Bronchial epithelial cell (primary cell): ENCODE results near the gene INPPL1. TPM values are rescaled to one million over a fixed set of nuclear protein-coding genes. Genes with fewer than 3 reads are reported as not detected.

Source experiments
- DNase-seq: peaks from one replicate; pipeline ENCODE4 v3.0.0-alpha.2; 2010; ENCODE audit warnings: low read depth
- FAIRE-seq: peaks from 2 replicates; lab custom pipeline; 2011; peaks lifted over from hg19 to GRCh38; lab: Jason Lieb, UNC
- H3K27me3 ChIP-seq: 2 replicates; pipeline ENCODE4 v1.5.1; 2011; ENCODE audit warnings: low read length; ENCODE audit not compliant: control insufficient read depth, insufficient read depth
- H3K36me3 ChIP-seq: 2 replicates; pipeline ENCODE4 v1.5.1; 2011; ENCODE audit warnings: low read length; ENCODE audit not compliant: control insufficient read depth, insufficient read depth
- H3K4me3 ChIP-seq: 2 replicates; pipeline ENCODE4 v1.5.1; 2011; ENCODE audit warnings: mild to moderate bottlenecking, low read depth, low read length, control low read depth
- total RNA-seq: library from RNA; depleted of rRNA; stranded (reverse); fragments of >200 nt; gene quantifications from 2 replicates; pipeline ENCODE4 v1.2.1, GENCODE V29; 2014
- TF ChIP-seq, protein P1 (sequence below): IDR thresholded peaks from 2 replicates; pipeline ENCODE4 v1.5.1; 2011; ENCODE audit warnings: mild to moderate bottlenecking, moderate library complexity, low read length, control low read depth, inconsistent platforms; ENCODE audit not compliant: insufficient read depth, severe bottlenecking

Gene INPPL1
- total RNA-seq, 1 donor from 2014 or later, result 12.6 TPM

DNA sequence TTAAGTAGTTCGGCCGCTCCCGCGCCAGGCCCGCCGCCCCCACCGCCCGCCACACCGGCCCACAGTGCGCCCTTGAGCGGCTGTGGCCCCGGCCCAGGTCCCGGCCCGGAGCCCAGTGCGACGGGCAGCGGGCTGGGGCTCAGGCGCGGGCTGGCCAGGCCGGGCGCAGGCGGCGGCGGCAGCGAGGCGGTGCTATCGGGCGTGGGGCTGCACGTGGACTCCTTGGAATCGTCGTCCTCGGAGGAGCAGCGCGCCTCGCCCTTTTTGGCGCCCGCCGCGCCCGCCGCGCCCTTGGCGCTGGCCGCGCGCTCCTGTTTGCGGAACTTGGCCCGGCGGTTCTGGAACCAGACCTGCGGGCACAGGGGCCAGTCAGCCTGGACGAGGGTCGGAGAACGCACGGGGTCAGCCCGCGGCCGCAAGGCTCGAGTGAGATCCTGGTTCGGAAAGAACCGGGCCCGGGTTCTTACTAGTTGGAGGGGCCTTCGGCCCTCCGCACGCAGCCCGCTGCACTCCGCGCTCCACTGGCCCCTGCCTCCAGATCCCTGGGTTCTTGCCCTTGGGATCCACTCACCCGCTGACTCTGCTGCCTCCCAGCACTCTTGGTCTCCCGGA lies 15.4 kb downstream of the INPPL1 start:
- Histone ChIP-seq H3K27me3 (peaks cover 35% of the 10 kb centered on the region), H3K36me3 (peaks cover 19% of the 10 kb centered on the region), H3K4me3 (no peak overlapping the region)
- TF ChIP-seq, protein P1, sequence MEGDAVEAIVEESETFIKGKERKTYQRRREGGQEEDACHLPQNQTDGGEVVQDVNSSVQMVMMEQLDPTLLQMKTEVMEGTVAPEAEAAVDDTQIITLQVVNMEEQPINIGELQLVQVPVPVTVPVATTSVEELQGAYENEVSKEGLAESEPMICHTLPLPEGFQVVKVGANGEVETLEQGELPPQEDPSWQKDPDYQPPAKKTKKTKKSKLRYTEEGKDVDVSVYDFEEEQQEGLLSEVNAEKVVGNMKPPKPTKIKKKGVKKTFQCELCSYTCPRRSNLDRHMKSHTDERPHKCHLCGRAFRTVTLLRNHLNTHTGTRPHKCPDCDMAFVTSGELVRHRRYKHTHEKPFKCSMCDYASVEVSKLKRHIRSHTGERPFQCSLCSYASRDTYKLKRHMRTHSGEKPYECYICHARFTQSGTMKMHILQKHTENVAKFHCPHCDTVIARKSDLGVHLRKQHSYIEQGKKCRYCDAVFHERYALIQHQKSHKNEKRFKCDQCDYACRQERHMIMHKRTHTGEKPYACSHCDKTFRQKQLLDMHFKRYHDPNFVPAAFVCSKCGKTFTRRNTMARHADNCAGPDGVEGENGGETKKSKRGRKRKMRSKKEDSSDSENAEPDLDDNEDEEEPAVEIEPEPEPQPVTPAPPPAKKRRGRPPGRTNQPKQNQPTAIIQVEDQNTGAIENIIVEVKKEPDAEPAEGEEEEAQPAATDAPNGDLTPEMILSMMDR, result no peak
- FAIRE-seq (no peak), DNase-seq (no peak)

DNA sequence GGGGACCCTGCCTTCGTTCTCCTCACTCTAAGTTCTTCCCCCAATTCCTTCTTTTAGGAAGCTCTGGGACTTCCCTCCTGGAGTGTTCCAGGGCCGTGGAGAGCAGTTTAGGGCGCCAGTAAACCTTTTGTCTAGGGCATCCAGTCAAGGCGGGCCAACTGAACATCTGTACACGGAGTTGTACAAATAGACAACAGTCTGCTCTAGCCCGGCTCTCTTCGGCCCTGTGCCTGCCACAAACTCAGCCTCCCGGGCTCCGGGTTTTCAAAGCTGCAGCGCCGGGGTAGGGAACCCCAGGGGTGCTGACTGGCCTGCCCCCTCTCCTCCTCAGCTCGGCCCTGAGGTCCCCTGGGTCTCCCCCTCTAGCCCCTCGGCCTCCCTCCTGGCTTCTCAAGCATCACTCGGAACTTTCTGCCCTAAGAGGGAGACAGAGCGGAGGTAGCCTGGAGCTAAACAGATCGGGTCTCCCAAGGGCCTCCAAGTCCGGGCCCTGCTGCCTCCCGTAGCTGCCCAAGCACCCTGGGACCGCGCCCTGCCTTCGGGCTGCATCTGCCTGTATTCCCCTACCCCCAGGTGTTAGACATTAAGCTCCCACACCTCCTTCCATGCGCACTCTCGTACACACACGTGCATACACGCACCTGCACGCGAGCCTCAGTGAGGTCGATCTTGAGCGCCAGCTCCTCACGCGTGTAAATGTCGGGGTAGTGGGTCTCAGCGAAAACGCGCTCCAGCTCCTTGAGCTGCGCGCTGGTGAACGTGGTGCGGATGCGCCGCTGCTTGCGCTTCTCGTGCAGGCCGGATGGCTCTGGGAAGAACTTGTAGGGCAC lies 16.1 kb downstream of the INPPL1 start:
- FAIRE-seq (no peak), DNase-seq (no peak)
- Histone ChIP-seq H3K4me3 (no peak overlapping the region), H3K36me3 (peaks cover 11% of the 10 kb centered on the region), H3K27me3 (peaks cover 41% of the 10 kb centered on the region)
- TF ChIP-seq, protein P1, result no peak

DNA sequence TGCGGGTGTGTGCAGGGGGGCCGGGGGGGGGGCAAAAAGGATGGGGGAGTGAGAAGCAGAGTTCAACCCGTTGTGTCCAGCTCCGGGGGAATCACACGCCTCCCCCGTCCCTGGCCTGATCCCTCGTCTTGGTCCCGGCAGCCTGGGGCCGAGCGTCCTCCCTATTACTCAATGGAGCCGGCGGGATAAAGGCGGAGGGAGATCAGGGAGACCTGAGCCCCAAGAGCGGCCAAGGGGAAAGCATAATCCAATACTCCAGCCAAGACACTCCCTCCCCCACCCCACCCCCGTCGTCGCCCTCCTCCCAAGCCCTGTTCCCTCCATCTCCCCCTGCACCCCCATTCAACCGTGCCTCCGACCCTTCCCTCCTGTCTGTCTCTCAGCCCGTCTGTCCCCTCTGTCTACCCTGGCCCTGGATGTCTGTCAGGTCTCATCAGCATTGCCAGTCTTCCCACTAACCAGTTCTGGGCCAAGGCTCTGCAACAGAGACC lies 16.8 kb downstream of the INPPL1 start:
- FAIRE-seq, result no peak
- peaks cover 9% of the 10 kb centered on the region for H3K36me3 ChIP-seq
- peaks cover 45% of the 10 kb centered on the region for H3K27me3 ChIP-seq
- DNase-seq, result no peak
- H3K4me3 ChIP-seq, result no peak overlapping the region
- TF ChIP-seq, protein P1, result no peak

DNA sequence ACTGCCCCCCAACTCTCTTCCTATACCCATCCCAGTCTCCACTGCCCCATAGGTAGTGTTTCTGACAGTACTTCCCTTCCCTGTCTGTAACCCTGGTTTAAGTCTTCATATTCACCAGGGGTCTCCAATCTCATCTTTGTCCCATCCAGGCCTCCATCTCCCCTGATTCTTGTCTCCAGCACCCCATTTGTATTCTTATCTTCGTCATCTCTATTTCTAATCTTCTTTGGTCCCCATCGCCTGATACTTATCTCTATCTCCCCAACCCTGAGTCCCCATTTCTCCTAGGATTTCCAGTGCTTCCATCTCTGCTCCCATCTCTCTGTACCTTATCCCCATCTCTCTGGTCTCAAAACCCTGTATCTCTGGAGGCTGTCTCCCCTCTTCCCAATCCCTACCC lies 17.6 kb downstream of the INPPL1 start:
- Histone ChIP-seq H3K27me3 (peaks cover 49% of the 10 kb centered on the region), H3K4me3 (no peak overlapping the region), H3K36me3 (peaks cover 6% of the 10 kb centered on the region)
- FAIRE-seq (no peak), DNase-seq (no peak)
- TF ChIP-seq, protein P1, result no peak

DNA sequence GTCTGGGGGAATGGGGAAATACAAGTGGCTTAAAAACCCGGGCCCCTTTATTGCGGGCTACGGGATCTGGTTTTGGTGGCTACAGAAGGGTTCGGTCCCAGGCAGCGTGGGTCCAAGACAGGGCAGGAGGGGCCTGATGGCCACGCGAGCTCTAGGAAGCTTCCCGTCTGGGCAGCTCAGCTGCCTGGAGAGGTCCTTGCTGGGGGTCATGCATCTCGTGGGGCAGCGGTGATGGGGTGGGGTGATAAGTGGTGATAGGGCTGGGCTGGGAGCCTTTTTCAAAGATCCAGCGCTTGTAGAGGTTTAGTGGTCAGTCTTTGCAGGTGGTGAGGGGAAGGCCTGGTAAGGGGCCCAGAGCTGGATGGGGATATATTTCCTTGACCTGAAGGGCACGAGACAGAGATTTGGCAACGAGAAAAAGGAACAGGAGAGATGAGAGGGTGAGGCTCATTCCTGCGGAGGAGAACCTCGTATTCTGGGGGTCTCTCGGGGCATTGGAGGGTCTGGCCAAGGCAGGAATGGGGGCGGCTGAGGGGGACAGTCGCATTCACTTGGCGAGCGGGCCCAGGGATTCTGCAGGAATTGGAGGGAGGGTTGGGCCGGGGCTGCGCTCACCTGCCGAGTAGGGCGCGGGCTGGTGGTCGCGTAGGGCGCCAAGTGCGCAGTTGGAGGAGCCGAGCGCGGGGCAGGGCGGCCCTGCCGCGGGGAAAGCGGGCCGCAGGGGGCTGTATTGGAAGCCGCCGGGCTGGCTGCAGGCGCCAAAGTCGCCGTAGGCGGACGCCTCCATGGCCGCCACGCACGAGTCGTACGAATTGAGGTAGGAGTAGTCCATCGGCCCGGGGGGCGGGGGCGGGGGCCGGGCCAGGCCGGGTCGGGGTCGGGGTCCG lies 18.8 kb downstream of the INPPL1 start:
- Histone ChIP-seq H3K27me3 (peaks cover 55% of the 10 kb centered on the region), H3K36me3 (no peaks in the 10 kb centered on the region), H3K4me3 (no peak overlapping the region)
- DNase-seq, result no peak
- no peak for FAIRE-seq
- TF ChIP-seq, protein P1, result no peak
